ENCODE results near the gene LOC128125822.

LOC128125822 gene

DNA sequence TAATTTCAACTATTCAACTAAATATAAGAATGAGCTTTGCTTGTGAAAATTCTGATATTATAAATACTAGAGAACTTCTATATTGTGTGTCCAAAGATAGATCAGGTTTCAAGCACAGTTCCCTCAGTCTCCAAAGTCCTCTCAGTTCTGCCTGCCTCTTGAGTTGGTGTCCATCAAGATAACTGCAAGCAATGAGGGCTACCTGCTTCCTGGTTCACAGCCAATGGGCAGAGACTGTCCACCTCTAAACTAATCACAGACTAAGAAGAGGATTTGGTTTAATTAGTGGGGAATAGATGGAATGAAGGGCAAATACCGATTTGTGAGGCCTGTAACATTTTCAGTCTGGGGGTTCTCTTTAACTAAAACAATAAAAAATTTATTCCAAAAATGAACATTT lies 41.3 kb upstream of the LOC128125822 start:
- DNase-seq, result no peak
- H3K27ac Mint-ChIP-seq, result no peak overlapping the region
- no peaks in the 10 kb centered on the region for H3K9me3 ChIP-seq (ENCODE audit: control insufficient read depth, insufficient read depth, low read length)
- no peaks in the 10 kb centered on the region for H3K9me3 Mint-ChIP-seq
- H3K4me1 ChIP-seq (ENCODE audit: control insufficient read depth, insufficient read depth, low read length), result no peaks in the 10 kb centered on the region
- no peaks in the 10 kb centered on the region for H3K36me3 ChIP-seq (ENCODE audit: control insufficient read depth, insufficient read depth, low read length)
- H3K27ac ChIP-seq (ENCODE audit: low read length), result no peak overlapping the region
- intact Hi-C loops (cut with micrococcal nuclease), result no loop called here
- no peak overlapping the region for H3K4me3 Mint-ChIP-seq
- no peaks in the 10 kb centered on the region for H3K27me3 Mint-ChIP-seq (ENCODE audit: low read depth in 2 of 2)
- H3K27me3 ChIP-seq (ENCODE audit: control insufficient read depth, insufficient read depth, low read length), result no peaks in the 10 kb centered on the region
- H3K4me3 ChIP-seq (ENCODE audit: low read length), result no peak overlapping the region
- ATAC-seq, result no peak
- H3K36me3 Mint-ChIP-seq, result no peaks in the 10 kb centered on the region
- H3K4me1 Mint-ChIP-seq, result peaks cover 5 to 6% of the 10 kb centered on the region in 2 donors
- TF ChIP-seq, protein P1, sequence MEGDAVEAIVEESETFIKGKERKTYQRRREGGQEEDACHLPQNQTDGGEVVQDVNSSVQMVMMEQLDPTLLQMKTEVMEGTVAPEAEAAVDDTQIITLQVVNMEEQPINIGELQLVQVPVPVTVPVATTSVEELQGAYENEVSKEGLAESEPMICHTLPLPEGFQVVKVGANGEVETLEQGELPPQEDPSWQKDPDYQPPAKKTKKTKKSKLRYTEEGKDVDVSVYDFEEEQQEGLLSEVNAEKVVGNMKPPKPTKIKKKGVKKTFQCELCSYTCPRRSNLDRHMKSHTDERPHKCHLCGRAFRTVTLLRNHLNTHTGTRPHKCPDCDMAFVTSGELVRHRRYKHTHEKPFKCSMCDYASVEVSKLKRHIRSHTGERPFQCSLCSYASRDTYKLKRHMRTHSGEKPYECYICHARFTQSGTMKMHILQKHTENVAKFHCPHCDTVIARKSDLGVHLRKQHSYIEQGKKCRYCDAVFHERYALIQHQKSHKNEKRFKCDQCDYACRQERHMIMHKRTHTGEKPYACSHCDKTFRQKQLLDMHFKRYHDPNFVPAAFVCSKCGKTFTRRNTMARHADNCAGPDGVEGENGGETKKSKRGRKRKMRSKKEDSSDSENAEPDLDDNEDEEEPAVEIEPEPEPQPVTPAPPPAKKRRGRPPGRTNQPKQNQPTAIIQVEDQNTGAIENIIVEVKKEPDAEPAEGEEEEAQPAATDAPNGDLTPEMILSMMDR (IDR thresholded peaks at IDR 0.05), result no peak
- no CpG with 5 or more reads among the region's 1 CpG for WGBS (ENCODE audit: insufficient coverage)

DNA sequence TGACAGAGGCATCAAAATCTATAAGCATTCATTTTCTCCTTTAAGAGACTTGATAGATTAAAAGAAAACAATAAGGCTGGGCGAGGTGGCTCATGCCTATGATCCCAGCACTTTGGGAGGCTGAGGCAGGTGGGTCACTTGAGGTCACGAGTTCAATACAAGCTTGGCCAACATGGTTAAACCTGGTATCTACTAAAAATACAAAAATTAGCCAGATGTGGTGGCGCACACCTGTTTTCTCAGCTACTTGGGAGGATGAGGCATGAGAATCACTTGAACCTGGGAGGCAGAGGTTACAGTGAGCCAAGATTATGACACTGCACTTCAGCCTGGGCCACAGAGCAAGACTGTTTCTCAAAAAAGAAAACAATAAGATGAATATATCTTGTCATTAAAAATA lies 39.3 kb upstream of the LOC128125822 start:
- TF ChIP-seq, protein P1 (IDR thresholded peaks at IDR 0.05), result no peak
- Histone ChIP-seq H3K4me1 (ENCODE audit: control insufficient read depth, insufficient read depth, low read length) (no peaks in the 10 kb centered on the region), H3K27ac (ENCODE audit: low read length) (no peak overlapping the region), H3K27me3 (ENCODE audit: control insufficient read depth, insufficient read depth, low read length) (no peaks in the 10 kb centered on the region), H3K4me3 (ENCODE audit: low read length) (no peak overlapping the region), H3K9me3 (ENCODE audit: control insufficient read depth, insufficient read depth, low read length) (no peaks in the 10 kb centered on the region), H3K36me3 (ENCODE audit: control insufficient read depth, insufficient read depth, low read length) (no peaks in the 10 kb centered on the region)
- no peak overlapping the region for H3K4me3 Mint-ChIP-seq
- no peaks in the 10 kb centered on the region for H3K36me3 Mint-ChIP-seq
- no peak overlapping the region for H3K27ac Mint-ChIP-seq
- H3K27me3 Mint-ChIP-seq (ENCODE audit: low read depth in 2 of 2), result peaks cover 3 to 11% of the 10 kb centered on the region in 2 donors
- DNase-seq, result no peak
- H3K4me1 Mint-ChIP-seq, result peaks cover 5 to 6% of the 10 kb centered on the region in 2 donors
- H3K9me3 Mint-ChIP-seq, result no peaks in the 10 kb centered on the region
- 89% methylated on average over 3 of the region's 3 CpGs for WGBS (ENCODE audit: insufficient coverage)
- no peak for ATAC-seq
- intact Hi-C loops (cut with micrococcal nuclease), result no loop called here

DNA sequence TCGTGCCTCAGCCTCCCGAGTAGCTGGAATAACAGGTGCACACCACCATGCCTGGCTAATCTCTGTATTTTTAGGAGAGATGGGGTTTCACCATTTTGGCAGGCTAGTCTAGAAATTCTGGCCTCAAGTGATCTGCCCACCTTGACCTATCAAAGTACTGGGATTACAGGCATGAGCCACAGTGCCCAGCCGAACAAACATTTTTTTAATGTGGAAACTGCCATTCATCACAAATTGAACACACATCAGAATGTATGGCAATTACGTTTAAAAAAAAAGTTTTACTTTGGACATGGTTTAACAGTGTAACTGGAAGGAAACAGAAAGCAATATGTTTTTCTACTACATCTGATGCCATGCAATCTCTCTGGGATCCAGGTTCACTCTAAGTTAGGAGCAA lies 38.3 kb upstream of the LOC128125822 start:
- DNase-seq (no peak), ATAC-seq (no peak)
- Histone ChIP-seq H3K9me3 (ENCODE audit: control insufficient read depth, insufficient read depth, low read length) (no peaks in the 10 kb centered on the region), H3K27ac (ENCODE audit: low read length) (no peak overlapping the region), H3K36me3 (ENCODE audit: control insufficient read depth, insufficient read depth, low read length) (no peaks in the 10 kb centered on the region), H3K4me1 (ENCODE audit: control insufficient read depth, insufficient read depth, low read length) (no peaks in the 10 kb centered on the region), H3K4me3 (ENCODE audit: low read length) (no peak overlapping the region), H3K27me3 (ENCODE audit: control insufficient read depth, insufficient read depth, low read length) (no peaks in the 10 kb centered on the region)
- no peak overlapping the region for H3K27ac Mint-ChIP-seq
- peaks cover 3 to 11% of the 10 kb centered on the region in 2 donors for H3K27me3 Mint-ChIP-seq (ENCODE audit: low read depth in 2 of 2)
- H3K9me3 Mint-ChIP-seq, result no peaks in the 10 kb centered on the region
- peaks cover 5 to 6% of the 10 kb centered on the region in 2 donors for H3K4me1 Mint-ChIP-seq
- intact Hi-C loops (cut with micrococcal nuclease), result no loop called here
- no peak overlapping the region for H3K4me3 Mint-ChIP-seq
- H3K36me3 Mint-ChIP-seq, result no peaks in the 10 kb centered on the region
- TF ChIP-seq, protein P1 (IDR thresholded peaks at IDR 0.05), result no peak
- 98% methylated on average over 3 of the region's 4 CpGs for WGBS (ENCODE audit: insufficient coverage)

DNA sequence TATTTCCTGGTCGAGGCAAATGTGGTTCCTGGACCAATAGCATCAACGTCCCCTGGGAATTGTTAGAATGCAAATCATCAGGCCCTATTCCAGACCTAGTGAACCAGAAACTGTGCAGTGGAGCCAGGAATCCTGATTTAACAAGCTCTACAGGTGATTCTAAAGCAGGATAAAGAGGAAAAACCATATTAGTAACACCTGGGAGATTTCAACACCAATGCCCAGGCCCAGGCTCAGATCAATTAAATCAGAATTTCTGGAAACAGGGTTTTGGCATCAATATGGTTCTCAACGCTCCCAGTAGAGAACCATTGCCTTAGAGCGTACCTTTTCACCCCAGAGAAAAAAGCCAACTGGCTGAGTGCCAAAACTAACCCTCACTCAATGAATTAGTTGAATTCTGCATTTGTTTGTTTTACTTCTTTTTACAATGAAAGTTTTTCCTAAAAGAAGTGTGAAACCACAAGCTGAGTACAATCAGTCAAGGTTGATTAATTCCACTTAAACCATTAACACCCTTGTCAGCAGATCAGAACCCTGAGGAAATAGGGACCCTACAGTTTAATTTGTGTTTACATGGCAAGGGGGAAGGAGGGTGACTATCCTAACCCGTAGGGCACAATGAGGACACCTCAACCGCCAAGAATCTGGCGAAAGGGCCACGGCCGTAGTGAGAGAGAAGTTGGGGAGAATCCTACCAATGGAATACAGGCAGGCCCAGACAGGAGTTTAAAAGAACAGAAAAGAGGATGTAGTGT lies 34.9 kb upstream of the LOC128125822 start:
- H3K27ac Mint-ChIP-seq, result no peak overlapping the region
- no peaks in the 10 kb centered on the region for H3K4me1 ChIP-seq (ENCODE audit: control insufficient read depth, insufficient read depth, low read length)
- intact Hi-C loops (cut with micrococcal nuclease), result no loop called here

More for the DNA sequence above, 34.9 kb upstream of the LOC128125822 start:
- Histone ChIP-seq H3K9me3 (ENCODE audit: control insufficient read depth, insufficient read depth, low read length) (no peaks in the 10 kb centered on the region), H3K4me3 (ENCODE audit: low read length) (no peak overlapping the region), H3K27me3 (ENCODE audit: control insufficient read depth, insufficient read depth, low read length) (no peaks in the 10 kb centered on the region), H3K36me3 (ENCODE audit: control insufficient read depth, insufficient read depth, low read length) (no peaks in the 10 kb centered on the region), H3K27ac (ENCODE audit: low read length) (no peak overlapping the region)
- Mint-ChIP-seq H3K36me3 (no peaks in the 10 kb centered on the region), H3K4me3 (no peak overlapping the region), H3K27me3 (ENCODE audit: low read depth in 2 of 2) (peaks cover 9 to 12% of the 10 kb centered on the region in 2 donors), H3K4me1 (no peaks in the 10 kb centered on the region), H3K9me3 (peaks cover 0 to under 1% of the 10 kb centered on the region in 2 donors)
- ATAC-seq (no peak), DNase-seq (no peak)
- WGBS (ENCODE audit: insufficient coverage), result 60% methylated on average over 9 of the region's 9 CpGs
- TF ChIP-seq, protein P1 (IDR thresholded peaks at IDR 0.05), result no peak
